Fibroblast of lung (primary cell): ENCODE data around the gene NAA15.

ENCODE experiments used
- EZH2 ChIP-seq: IDR thresholded peaks from 2 replicates; pipeline ENCODE4 v1.5.1; 2012; ENCODE audit warnings: low read length, control low read depth, mild to moderate bottlenecking; ENCODE audit errors: missing control alignments
- TF ChIP-seq, protein P1 (sequence below), 2 donors: IDR thresholded peaks in 1 of 2; conservative IDR thresholded peaks in 1 of 2; 1 replicate in 1 of 2; 2 replicates in 1 of 2; pipeline ENCODE4 v1.5.1; 2011 to 2012; ENCODE audit warnings: low read length in 2 of 2, control low read depth in 1 of 2, inconsistent platforms in 1 of 2, low read depth in 1 of 2, mild to moderate bottlenecking in 1 of 2

DNA sequence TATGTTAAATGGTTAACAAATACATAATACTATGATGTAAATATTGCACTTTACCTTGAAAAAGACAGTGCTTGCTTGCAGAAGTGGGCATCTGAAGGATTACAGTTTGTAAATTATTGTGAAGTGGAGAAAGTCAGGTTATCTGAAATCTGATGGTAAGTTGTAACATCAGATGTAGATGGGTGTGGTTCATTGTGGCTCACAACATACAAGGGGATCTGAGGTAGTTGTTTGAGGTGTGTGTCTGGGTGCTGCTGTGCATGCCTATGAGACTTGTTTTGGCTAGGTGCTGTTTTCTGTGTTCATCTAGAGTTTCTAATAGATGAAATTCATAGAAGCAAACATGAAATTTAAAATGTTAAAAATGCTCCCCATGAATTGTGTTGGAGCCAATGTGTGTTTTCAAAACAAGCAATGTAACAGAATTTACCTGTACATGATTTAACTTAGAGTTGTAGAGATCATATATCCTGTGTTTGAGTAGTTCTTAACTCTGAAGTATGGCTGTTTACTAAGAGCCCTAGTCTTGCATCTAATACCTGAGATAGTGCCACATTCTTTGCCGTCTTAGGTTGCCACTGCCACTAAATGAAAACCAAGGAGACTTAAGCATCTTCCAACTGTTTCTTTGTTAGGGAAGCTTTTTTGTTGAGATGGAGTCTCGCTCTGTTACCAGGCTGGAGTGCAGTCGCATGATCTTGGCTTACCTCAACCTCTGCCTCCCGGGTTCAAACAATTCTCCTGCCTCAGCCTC is 12.9 kb downstream of the NAA15 start:
- TF ChIP-seq, protein P1, sequence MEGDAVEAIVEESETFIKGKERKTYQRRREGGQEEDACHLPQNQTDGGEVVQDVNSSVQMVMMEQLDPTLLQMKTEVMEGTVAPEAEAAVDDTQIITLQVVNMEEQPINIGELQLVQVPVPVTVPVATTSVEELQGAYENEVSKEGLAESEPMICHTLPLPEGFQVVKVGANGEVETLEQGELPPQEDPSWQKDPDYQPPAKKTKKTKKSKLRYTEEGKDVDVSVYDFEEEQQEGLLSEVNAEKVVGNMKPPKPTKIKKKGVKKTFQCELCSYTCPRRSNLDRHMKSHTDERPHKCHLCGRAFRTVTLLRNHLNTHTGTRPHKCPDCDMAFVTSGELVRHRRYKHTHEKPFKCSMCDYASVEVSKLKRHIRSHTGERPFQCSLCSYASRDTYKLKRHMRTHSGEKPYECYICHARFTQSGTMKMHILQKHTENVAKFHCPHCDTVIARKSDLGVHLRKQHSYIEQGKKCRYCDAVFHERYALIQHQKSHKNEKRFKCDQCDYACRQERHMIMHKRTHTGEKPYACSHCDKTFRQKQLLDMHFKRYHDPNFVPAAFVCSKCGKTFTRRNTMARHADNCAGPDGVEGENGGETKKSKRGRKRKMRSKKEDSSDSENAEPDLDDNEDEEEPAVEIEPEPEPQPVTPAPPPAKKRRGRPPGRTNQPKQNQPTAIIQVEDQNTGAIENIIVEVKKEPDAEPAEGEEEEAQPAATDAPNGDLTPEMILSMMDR (conservative IDR thresholded peaks at IDR 0.05 in 1 of 2, IDR thresholded peaks at IDR 0.05 in 1 of 2; ENCODE audit: low read depth in 1 of 2, low read length in 2 of 2), result no peak
- TF ChIP-seq EZH2, result no peak
